GM19372 (cell line): ENCODE measurements around the gene VSX1.

Experiments
- ATAC-seq: cut with Tn5 transposase; IDR thresholded peaks from one replicate; pipeline ENCODE4 v1.9.1; 2021; ENCODE audit warnings: mild to moderate bottlenecking, low read depth, moderate library complexity; ENCODE audit not compliant: unreplicated experiment

VSX1 gene

DNA sequence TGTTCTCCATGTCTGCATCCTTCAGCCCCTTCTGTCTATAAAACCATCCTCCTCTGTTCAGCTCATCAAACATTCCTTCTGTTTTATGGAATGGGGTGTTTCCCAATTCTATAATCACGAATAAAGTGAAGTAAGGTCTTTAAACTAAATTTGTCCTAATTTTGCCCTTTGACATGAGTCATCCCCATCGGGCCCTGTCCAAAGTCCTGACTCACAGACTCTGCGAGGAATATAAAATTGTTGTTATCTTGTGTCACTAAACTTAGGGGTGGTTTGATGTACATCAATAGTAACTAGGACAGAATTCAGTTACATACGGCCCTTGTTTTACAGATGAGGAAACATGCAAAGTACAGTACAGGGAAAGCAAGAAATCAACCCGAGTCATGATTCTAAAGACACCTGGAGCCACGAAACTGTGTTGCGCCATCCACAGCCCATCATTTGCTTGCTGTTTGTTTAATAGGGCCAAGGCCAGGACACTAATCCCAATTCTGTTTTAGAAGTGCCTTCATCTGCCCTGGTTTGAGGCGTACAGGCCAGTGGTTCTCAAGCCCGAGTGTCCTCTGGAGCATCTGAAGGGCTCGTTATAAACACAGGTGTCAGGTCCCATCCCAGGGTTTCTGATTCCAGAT, 26.8 kb downstream of the VSX1 start:
- ATAC-seq, result no peak

DNA sequence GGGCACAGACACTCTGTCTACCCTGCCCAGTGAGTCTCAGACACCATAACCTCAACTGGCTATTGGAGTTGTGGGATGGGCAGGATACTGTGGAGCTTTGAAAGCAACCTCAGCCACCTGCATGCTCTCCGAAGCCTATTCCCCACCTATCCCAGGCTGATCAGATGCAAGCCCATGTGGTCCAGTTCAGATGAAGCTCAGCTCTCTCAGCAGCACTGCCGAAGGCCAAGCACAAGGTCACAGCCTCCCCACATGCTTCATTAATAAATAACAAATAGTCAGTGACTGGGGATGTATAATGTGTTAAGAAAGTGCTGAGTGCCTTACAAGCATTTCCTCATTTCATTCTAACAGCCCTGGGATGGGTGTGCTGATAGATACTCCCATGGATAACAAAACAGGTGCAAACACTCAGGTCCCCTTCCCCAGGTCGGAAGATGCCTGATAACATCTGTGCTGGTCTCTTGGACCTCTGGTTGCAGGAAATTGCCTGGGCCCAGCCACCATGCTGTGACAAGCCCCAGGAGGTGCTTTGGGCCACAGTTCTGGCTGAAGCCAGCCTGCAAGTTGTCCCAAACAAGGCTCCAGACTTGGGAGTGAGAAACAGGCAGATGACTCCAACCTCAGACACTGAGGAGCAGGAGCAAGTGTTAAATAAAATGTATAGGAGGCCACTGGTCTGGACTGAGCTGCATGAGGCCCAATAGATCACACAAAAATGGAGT, 27.7 kb downstream of the VSX1 start:
- no peak for ATAC-seq

DNA sequence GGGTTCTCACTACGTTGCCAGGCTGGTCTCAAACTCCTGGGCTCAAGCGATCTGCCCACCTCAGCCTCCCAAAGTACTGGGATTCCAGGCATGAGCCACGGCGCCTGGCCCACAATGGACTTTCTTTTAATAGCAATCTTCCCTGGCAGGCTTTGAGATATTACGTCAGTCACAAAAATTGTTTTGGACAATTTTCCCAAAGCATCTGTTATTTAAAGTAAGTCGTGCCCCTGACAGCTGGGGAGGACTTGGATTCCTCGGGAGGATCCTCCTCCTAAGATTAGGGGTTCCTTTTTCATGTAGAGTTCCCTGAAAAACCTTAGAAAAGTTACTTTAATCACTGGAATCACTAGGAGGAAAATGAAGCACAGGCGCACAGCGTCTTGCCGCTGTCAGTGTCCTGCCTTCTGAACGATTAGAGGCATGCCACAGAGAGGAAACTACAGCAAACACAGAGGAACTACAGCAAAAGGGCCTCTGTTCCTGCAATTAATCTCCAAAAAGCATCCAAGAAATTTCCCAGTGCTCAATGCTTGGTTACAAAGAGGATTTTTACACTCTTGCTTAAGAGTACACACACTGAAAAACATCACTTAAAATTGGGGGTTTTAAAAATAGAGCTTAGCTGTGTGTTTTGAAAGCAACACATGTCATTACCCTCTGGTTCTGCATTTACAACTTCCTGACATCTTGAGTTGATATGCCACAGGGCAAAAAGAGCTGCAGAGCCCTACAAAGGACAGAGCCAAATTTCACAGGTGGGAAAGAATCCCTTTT, 28.5 kb downstream of the VSX1 start:
- no peak for ATAC-seq

DNA sequence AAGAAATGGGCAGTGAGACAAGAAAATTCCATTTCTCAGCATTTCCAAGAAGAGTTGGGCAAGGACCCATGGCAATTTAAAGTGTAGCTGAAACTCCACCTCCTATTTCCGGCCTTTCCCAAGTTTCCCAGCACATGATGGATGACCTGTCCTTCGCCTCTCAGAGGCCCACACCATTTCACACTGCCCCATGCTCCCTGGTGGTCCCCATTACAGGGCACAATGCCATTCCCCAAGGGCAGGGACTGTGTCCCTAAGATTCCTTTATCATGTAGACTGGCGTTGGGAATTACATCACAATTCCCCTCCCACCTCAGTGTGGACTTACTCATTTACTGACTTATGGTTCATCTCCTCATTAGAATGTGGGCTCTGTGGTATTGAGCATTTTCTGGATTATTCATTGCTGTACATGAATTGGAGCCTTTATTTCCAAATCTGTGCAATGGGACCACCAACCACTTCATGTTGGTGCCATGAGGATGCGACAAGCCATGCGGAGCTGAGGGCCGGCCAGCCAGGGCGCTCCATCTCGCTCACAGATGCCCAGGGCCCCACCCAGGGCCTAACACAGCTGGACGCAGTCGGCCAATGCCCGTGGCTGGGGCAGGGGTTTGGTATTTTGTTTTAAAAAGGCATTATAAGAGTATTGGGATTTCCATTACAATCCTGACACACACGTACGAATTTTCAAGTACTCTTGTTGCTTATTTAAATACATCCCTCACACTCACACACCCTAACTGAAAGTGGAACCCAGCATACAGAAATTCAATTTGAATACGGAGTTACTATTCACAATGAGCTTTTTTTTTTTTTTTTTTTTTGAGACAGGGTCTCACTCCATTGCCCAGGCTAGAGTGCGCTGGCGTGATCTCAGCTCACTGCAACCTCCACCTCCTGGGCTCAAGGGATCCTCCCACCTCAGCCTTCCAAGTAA, 29.4 kb downstream of the VSX1 start:
- ATAC-seq, result no peak

DNA sequence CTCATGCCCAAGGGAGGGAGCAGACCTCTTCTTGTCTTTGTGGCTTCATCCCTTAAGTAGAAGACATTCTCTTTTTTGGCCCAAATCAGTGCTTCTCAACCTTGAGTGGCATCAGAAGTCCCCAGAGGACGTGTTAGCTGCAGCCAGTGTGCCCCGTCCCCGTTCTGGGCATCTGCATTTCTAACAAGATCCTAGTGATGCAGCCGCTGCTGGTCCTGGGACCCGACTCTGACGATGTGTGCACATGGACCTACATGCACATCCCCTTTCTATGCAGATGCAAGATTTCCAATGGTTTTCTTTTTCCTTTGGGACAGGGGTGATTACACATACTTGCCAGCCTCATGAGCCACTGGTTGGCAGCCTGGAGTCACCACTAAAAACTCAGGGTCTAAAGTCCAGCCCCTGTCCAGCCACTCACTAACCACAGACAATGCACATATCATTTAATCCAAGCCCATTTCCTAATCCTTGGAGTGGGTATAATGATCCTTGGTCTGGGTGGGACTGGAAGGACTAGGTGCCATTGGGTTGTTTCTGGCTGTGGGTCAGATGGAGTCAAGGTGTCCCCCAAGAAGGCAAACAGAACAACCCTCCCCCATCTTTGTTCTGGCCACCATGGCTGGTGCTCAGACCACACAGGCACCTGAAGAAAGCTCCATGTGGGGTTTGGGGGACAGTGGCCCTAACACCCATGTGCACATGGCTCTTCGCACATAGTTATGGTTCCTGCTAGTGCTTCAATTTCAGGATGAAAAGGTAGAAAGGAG, 30.4 kb downstream of the VSX1 start:
- ATAC-seq, result no peak

DNA sequence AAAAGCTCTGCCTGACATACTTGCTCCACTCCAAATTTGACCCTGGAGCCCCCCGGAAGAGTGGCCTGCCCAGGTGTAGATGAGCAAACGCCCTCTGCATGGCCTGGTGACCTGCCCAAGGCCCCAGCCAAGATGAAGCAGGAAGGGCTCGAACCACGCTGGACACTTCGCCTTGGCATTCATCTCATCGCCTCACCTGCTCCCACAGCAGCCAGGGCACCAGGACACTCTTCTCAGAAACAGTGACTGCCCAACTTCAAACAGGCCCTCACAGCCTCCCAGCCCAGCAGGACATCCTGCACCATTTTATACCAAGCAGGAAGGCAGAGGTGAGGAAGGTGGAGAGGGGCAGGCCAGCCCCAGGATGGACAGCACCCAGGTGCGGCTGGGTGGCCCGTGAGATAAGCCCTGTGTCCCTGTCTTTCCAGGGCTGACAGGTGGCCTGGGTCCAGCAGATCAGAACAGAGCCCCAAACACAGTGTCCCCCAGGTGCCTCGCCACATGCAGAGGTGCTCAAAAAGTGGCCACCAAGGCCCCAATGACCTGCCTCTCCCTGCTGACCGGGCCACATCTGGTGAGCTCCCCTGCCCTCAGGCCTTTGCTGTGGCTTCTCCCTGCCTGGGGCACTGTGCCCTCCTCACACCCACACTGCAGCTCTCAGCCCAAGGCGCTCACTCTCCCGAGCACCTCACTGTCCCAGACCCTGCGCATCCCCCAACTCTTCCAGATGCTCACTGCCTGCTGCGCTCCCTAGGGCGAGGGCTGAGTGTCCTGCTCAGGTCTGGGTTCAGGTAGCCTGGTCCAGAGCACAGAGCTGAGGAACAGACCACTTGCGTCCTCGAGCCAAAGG, 31.2 kb downstream of the VSX1 start:
- no peak for ATAC-seq

DNA sequence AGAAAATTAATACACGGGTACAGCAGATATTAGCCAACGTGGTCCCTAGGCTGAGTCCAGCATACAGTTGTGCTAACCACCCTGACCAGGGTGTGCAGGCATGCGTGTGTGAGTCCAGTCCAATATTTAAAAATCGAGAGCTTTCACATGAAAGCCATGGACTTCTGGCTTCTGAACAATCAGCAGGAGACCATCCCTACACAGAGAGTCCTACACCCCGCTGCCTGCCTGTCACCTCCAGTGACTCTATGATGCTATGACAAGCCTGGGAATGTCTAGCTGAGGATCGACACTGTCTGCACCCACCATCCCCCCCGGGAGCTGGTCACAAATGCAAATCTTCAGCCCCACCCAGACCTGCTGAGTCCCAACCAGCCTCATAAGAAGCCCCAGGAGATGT, 31.9 kb downstream of the VSX1 start:
- ATAC-seq, result no peak

DNA sequence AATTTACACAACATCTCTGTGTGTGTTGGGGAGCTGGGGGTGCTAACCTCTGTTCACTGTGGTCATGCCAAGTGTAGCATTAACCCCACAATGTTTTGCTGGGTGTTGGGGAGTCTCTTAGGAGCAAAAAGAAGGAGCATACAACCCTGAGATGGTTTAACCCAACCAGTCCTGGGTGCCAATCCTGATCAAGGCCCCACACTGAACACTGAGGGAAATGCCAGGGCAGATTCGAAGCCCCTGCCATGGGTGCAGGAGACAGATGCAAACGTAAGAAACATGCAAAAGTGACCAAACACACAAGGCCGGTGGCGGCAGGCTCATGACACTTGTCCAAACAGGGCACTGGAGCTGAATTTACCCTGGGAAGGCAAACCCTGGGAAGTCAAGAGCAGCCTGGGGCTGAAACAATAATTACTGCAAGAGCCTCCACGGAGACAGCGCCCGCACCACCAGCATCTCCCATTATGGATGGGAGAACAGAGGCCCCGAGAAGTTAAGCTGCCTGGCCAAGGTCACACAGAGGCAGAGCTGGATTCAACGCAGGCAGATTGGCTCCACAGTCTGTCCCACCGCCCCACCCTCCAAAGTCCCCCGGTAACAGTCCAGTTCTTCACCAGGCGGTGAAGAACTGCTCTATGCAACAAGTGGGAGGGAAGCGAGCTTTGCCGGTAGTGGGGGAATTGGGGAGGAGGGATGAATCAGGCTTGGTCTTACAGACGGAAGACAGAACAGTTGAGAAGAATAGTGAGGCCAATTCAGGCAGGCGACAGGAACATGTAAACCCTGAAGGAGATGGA, 32.5 kb downstream of the VSX1 start:
- ATAC-seq, result no peak

DNA sequence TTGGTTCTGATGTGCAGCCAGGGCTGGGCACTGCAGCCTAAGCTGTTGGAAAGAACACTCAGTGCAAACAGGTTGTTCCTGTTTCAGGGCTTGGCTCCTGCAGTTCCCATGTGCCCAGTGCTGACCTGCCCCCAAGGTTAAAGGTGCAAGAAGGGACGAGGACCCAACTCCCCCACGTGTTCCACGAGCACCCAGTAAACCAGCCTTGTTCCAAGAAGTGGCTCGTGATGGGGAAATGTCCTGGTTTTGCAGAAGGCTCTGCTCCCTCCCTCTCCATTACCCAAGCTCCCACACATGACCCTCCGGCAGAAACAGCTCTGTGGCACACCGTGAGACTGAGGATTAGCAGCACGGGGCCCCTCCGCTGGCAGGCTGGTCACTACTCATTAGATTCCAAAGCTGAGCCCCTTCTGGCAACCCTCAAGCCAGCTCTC, 33.4 kb downstream of the VSX1 start:
- no peak for ATAC-seq

DNA sequence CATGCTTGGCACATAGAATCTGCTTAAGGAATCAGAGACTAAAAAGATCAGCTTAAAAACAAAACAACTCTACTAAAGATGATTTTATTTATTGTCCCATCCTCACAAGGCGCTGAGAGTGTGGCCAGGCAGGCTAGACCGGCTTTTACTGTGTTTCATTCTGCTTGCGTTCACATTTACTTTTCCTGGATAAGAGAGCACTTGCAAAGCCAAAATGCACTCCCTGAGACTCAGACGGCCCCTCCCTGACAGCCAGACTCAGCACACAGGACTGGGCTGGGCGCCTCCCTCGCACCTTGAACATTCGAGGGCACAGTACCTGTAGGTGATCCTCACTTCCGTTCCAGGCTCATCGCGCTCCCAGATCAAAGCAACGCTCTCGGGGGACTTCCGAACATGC, 34.2 kb downstream of the VSX1 start:
- no peak for ATAC-seq

DNA sequence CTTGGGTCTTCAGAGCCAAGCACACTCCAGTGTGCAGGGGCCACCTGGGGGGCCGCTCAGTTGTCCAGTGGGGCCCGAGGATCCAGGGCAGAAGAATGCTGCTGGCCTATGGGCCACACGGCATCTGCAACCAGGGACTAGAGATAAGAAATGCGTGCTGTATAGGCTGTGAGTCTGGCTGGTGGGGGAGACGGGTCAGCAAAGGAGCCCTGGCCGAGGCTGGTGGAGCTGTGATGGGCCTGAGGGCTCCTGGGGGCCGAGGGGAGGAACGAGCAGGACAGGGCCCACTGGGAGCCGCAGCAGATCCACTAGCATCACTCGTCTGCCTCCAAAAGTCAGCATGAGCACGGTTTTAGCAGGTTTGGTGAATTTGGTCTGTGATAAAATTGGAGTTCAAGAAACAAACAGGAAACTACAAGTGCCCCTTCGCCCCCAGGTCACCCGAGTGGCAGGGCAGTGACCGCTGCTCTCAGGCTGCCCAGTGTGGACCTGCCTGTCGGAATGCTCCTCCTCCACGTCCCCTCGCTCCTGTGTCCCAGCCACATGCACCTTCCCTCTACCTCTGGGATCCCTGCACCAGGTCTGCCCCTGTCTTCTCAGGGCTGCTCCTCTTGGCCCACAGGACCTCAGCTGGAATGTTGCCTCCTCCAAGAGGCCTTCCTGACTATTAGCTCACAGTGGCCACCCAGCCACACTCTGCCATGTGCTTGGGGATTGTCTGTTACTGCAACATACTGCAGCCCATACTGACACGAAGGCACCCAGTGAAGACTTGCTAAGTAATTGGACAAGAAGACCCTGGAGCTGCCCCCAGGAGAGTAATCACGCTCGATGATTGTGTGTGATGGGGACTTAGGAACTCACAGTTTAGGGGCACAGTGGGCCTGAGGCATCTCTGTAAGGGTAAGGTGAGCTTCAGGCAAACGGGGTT, 34.9 kb downstream of the VSX1 start:
- no peak for ATAC-seq

DNA sequence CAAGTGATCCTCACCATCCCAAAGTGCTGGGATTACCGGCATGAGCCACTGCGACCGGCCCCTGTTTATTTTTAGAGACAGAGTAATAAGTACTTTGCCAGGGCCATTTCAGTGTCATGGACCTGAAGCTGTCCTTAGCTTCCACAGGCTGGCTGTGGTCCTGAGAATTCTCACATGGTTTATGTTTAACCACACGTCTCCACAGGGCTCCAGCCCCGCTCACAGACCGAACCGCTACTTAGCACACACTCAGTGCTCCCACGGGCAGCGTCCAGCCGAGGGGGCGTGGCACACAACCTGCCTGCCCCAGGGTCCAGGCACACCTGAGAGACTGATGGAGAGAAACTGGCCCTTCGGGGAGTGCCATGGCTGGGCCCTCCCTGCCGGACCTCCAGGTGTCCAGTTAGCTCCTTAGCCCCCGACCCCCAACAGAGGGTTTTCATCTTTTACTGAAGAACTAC, 35.7 kb downstream of the VSX1 start:
- no peak for ATAC-seq

DNA sequence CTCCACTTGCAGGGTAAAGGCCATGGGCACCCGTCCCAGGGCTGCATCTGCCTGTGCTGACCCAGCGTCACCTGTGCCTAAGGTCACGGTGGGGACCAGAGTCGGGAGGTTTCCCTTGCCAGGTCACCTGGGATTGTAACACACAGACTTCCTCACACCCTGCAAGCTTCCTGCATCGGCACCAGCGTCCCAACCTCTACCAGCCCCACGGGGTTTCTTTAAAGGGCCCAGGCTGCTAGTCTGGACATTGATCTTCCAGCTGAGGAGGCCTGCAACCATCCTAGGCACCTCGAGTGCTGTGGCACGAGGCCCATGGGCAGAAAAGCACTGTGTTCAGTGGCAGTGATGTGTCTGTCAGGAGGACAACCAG, 36.6 kb downstream of the VSX1 start:
- ATAC-seq, result no peak

DNA sequence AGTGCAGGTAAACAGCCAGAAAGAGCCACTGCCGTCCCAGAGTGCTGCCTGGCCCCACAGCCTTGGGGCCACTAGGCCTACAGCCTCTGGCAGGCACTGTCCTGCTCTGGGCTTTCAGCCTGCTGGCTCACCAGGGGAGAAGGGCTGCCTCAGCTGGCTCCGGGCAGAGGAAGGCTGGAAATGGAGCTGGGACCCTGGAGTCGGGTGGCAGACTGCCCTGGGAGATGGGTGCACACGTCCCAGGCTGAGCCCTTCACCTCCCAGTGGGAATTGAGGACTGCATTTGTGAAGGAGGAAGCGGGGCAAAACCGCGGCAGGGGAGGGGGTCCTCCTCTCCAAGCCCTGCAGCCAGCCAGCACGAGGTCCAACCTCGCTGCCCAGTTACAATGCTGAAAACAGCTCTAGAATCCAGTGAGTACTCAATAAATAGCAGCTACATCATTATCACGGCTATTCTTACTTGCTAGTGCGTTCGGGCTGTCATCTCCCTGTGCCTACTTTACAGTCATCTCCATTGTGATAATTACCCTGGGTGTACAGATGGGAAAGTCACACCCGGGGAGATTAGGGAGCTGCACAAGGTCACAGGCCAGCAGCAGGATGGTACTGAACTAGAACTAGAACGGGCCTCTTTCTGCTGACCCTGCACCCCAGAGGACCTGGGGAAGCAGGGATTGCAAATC, 37.1 kb downstream of the VSX1 start:
- ATAC-seq, result no peak

DNA sequence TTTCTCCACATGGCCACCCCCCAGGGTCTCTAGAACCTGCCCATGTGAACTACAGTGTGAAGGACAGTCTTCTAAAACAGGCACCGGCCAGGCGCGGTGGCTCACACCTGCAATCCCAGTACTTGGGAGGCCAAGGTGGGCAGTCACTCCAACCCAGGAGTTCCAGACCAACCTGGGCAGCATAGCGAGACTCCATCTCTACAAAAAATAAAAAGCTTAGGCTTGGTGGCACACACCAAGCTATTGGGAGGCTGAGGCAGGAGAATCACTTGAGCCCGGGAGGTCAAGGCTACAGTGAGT, 37.7 kb downstream of the VSX1 start:
- ATAC-seq, result no peak

DNA sequence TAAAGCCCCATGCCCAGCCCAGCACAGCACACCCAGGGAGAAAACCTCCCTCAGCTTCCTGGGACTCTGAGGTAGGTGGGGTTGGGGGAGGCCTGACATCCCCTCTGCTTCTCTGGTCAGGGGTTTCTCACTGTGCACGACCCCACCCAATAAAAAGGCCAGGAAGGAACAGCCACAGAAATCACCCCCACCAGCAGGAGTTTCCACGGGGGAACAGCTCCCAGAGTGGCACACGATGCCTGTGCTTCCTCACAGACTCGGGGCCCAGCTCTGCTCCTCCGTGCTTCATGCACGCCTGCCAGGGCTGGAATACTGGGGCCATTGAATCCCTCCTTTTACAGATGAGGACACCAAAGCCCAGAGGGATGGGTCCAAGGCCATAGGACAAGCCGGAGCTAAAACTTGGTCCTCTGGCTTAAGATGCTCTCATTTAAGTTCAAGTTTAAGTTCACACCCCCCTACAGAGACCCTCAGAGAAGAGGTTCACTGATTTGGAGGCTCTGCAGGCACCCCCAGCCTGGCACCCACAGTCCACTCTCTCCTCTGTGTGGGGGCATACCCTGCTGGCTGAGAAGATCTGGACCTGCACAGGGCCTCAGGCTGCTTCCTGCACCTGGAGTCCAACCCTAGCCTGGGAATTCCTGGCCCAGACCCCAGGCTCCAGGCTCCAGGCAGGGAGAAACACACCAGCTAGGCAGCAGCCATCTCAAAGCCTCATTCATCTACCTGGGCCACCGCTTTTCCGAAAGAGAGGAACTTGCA, 38.3 kb downstream of the VSX1 start:
- no peak for ATAC-seq
